ENCODE data around the gene PTPRC. TPM values are rescaled to one million over a fixed set of nuclear protein-coding genes. Genes with fewer than 3 reads are reported as not detected.

Gene PTPRC
- total RNA-seq, 1 donor from 2014 or later = 214 TPM

DNA sequence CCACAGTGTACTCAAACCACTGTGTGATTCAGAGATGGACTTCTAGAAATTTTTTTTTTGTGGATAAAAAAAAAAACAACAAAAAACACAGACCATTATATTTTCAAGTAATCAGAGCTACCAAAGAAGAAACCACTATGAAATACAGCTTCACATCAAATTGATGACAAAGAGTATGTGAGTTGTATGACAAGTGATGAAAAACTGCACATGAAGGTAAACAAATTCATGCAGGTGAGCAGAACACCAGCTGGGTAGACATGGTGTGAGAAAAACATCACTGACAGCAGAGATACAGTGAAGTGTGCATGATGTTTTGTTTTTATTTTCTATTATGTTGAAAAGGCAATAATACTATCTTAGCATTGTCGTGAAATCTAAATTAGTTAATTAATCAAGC, 8.0 kb upstream of the PTPRC start:
- DNase-seq (no peak), ATAC-seq (no peak)
- Histone ChIP-seq H3K4me1 (no peaks in the 10 kb centered on the region), H3K27ac (no peak overlapping the region), H3K36me3 (no peaks in the 10 kb centered on the region), H3K4me3 (no peak overlapping the region), H3K9me3 (no peaks in the 10 kb centered on the region), H3K27me3 (ENCODE audit: low read depth) (no peaks in the 10 kb centered on the region)
- intact Hi-C loops (cut with DNase I) = no loop called here
- TF ChIP-seq, protein P1, sequence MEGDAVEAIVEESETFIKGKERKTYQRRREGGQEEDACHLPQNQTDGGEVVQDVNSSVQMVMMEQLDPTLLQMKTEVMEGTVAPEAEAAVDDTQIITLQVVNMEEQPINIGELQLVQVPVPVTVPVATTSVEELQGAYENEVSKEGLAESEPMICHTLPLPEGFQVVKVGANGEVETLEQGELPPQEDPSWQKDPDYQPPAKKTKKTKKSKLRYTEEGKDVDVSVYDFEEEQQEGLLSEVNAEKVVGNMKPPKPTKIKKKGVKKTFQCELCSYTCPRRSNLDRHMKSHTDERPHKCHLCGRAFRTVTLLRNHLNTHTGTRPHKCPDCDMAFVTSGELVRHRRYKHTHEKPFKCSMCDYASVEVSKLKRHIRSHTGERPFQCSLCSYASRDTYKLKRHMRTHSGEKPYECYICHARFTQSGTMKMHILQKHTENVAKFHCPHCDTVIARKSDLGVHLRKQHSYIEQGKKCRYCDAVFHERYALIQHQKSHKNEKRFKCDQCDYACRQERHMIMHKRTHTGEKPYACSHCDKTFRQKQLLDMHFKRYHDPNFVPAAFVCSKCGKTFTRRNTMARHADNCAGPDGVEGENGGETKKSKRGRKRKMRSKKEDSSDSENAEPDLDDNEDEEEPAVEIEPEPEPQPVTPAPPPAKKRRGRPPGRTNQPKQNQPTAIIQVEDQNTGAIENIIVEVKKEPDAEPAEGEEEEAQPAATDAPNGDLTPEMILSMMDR (IDR thresholded peaks at IDR 0.05) = no peak

DNA sequence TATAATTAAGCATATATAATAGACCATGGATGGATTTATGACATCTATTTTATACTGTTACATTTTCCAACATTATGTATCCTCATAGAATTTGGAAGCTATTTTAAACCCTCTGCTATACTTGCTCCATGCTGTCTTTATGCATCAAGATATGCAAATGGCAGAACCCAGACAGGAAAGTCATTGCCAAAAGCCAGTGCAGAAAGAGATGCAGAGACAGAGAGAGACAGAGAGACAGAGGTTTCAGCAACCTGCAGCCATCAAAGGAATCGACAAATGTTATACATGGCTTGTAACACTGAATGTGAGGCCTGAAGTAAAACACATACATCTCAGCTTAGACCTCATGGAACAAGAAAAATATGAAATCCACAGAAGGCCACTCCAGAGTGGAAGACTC, 7.5 kb upstream of the PTPRC start:
- no peak overlapping the region for H3K4me3 ChIP-seq
- intact Hi-C loops (cut with DNase I) = no loop called here
- H3K9me3 ChIP-seq = no peaks in the 10 kb centered on the region
- no peak overlapping the region for H3K27ac ChIP-seq
- no peaks in the 10 kb centered on the region for H3K4me1 ChIP-seq
- no peaks in the 10 kb centered on the region for H3K27me3 ChIP-seq (ENCODE audit: low read depth)
- DNase-seq (no peak), ATAC-seq (no peak)
- TF ChIP-seq, protein P1 (IDR thresholded peaks at IDR 0.05) = no peak
- H3K36me3 ChIP-seq = no peaks in the 10 kb centered on the region

DNA sequence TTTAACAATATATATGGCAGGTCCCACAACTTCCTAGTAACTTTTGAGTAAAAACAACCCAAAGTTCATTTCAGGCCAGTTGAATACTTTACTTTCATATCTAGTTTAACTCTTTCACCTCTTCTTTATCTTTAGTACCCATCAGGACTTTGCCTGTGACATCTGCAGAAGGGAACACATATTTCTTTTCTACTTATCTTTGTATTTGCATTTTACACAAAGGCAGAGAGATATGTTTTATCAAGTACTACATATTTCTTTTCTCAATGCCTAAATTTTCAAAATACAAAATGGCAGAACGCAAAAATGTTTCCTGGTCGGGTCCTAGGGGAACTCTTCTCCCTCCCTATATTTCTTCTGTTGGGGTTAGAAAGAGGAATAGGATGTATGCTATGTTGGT, 6.8 kb upstream of the PTPRC start:
- Histone ChIP-seq H3K27me3 (ENCODE audit: low read depth) (no peaks in the 10 kb centered on the region), H3K4me3 (no peak overlapping the region), H3K9me3 (no peaks in the 10 kb centered on the region), H3K4me1 (no peaks in the 10 kb centered on the region), H3K36me3 (no peaks in the 10 kb centered on the region), H3K27ac (no peak overlapping the region)
- DNase-seq = no peak
- ATAC-seq = no peak
- intact Hi-C loops (cut with DNase I) = no loop called here
- TF ChIP-seq, protein P1 (IDR thresholded peaks at IDR 0.05) = no peak

DNA sequence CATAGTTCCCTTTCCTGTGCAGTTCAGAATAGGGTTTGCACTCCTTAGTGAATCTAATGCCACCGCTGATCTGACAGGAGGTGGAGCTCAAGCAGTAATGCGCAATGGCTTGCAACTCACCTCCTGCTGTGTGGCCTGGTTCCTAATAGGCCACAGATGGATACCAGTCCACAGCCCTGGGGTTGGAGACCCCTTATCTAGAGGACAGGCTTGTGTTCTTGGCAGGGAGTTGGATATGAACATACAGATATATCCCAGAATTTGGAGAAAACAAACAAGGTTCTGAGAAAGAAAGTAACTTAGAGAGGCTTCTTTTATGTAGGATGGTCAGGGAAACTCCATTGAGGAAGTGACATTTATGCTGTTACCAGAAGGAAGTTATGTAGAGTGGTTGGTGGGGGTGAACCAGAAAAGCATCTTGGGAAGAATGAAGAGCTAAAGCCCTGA, 5.1 kb upstream of the PTPRC start:
- H3K27me3 ChIP-seq (ENCODE audit: low read depth) = no peaks in the 10 kb centered on the region
- intact Hi-C loops (cut with DNase I) = no loop called here
- ATAC-seq (peak; percentile 25 to 44), DNase-seq (no peak)
- H3K27ac ChIP-seq = no peak overlapping the region
- TF ChIP-seq, protein P1 (IDR thresholded peaks at IDR 0.05) = no peak
- H3K4me3 ChIP-seq = no peak overlapping the region
- no peaks in the 10 kb centered on the region for H3K36me3 ChIP-seq
- no peaks in the 10 kb centered on the region for H3K4me1 ChIP-seq
- H3K9me3 ChIP-seq = no peaks in the 10 kb centered on the region

DNA sequence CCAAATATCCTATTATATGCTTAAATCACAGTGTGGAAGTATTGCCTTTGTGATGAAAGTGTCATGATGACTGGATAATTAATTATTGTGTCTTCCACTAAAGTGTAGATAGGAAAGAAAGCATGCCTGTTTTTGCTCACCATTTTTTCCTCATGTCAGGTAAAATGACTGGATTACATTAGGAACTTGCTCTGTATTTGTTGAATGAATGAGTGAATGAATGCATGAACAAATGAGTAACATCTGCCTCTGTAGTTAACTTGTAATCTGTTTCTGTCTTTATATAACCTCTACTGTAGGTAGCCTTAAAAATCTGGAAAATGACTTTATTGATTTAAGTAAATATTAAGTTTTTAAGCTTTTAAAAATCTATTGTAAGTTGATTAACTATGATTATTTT, 2.9 kb upstream of the PTPRC start:
- Histone ChIP-seq H3K27me3 (ENCODE audit: low read depth) (no peaks in the 10 kb centered on the region), H3K9me3 (no peaks in the 10 kb centered on the region), H3K4me1 (no peaks in the 10 kb centered on the region), H3K4me3 (no peak overlapping the region), H3K36me3 (no peaks in the 10 kb centered on the region), H3K27ac (no peak overlapping the region)
- DNase-seq (no peak), ATAC-seq (no peak)
- TF ChIP-seq, protein P1 (IDR thresholded peaks at IDR 0.05) = no peak
- intact Hi-C loops (cut with DNase I) = no loop called here

DNA sequence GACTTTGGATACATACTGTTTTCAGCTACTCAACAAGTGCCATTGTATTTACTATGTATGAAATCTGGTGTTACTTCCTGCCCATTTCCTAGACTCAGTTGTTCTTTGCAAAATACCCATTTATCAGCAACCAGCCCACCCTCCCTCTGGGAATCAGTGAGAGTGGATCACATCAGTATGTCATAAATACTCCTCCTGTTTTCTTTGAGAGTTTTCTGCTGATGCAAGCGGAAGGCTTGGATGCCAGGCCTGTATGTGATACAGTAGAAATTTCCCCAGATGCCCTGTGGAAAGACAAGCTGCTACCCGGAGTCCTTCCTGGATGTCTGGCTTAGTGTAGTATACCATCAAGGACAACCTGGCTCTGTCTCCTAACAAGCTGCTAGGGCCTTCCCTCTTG, 2.4 kb upstream of the PTPRC start:
- Histone ChIP-seq H3K36me3 (no peaks in the 10 kb centered on the region), H3K4me3 (no peak overlapping the region), H3K27me3 (ENCODE audit: low read depth) (no peaks in the 10 kb centered on the region), H3K27ac (no peak overlapping the region), H3K9me3 (no peaks in the 10 kb centered on the region), H3K4me1 (no peaks in the 10 kb centered on the region)
- intact Hi-C loops (cut with DNase I) = no loop called here
- ATAC-seq = no peak
- TF ChIP-seq, protein P1 (IDR thresholded peaks at IDR 0.05) = no peak
- no peak for DNase-seq

All from lower lobe of right lung (tissue), 2 donors.